Activated effector memory CD4-positive, alpha-beta T cell treated with anti-CD3 and anti-CD28 coated beads, Interleukin-2, amount 50 U/mL, for 16 hours (primary cell): Measurements from ENCODE around the gene CAPZA1.

Experiments
- DNase-seq: peaks from one replicate; pipeline ENCODE4 v3.0.0-alpha.2; 2020

Gene CAPZA1

GRCh38 chr1:112717263-112717873 is 97.7 kb downstream of the CAPZA1 start:
- DNase-seq = no peak

- DNase-seq = peak; percentile 92
Measured at GRCh38 chr1:112718691-112719418, 99.2 kb downstream of the CAPZA1 start.

GRCh38 chr1:112719706-112720105 is 100.1 kb downstream of the CAPZA1 start:
- no peak for DNase-seq

GRCh38 chr1:112720800-112721199 is 101.2 kb downstream of the CAPZA1 start:
- DNase-seq = no peak
